Amygdala (tissue), 56 donors: Measurements from ENCODE around the gene MRPL12.
A peak's percentile ranks its signal among the peaks of the same experiment; 100 is the strongest.

Experiments used
- DNase-seq, 56 donors: peaks; one replicate each; lab custom pipeline; 2025; lab: John Stamatoyannopoulos, UW

MRPL12 gene

DNA sequence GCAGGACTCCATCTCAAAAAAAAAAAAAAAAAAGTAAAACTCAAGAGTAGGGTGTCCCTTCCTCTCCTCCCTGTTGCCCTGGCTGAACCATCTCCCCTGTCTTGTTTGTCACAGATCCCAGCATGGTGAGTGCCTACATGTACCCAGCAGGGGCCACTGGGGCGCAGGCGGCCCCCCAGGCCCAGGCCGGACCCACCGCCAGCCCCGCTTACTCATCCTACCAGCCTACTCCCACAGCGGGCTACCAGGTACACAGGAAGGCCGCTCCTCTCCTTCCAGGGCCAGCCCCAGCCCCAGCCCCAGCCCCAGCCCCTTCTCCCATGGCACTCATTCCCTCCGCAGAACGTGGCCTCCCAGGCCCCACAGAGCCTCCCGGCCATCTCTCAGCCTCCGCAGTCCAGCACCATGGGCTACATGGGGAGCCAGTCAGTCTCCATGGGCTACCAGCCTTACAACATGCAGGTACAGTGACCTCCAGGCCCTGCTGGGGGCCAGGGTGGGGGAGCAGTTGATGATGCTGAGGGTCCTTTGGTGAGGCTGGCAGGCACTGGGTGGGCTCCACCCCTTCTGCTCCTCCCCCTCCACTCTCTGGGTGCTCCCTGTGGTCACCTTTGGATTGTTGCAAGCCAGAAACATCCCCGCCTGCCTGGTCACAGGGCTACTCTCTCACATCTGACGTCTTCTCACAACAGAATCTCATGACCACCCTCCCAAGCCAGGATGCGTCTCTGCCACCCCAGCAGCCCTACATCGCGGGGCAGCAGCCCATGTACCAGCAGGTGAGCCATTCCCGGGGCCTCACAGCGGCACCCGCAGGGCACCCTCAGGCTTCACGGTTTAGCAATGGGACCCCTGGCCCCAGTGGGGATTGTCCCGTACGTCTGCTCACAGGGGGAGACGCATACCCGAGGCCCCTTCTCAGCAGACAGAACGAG lies 2.5 kb upstream of the MRPL12 start:
- DNase-seq, result no peak

GRCh38 chr17:81701288-81702071 lies 1.7 kb upstream of the MRPL12 start:
- no peak for DNase-seq

DNA sequence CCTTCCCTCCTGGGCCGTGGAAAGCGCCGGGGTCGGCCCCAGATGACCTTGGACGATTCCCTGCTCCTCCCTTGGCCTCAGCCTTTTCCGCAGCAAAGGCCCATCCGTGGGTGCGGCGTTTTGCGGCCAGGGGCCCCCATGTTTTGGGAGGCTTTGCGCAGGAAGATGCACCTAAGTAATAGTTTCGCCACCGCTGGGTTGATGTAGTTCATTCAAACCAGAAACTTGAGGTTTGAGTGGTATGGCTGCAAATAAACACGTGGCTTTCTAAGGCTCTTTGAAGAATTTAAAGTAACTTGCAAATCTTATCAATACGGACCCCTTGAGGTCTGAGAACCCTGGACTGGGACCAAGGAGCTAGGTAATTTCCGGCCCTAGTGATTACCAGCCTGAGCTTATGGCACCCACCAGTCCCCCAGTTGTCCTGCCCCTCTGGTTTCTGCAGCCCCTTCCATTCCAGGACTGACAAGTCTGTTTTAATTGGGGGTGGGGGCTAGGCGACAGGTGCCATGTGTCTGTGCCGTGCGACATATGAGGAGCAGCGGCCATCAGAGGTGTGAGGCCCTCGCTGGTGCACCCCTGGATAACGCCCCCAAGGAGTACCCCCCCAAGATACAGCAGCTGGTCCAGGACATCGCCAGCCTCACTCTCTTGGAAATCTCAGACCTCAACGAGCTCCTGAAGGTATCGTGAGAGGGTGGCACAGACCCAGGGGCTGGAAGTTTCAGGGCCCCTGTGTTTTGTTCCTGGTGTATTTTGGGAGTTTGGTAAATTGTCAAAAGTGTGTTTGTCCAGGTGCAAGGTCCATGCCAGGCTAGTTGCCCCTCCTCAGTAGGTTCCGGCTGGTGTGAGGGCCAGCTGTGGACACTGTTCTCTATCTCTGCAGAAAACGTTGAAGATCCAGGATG lies 834 bp downstream of the MRPL12 start:
- DNase-seq, result no peak

GRCh38 chr17:81705518-81706231 lies 2.5 kb downstream of the MRPL12 start:
- no peak for DNase-seq

- DNase-seq, result no peak
These were observed 3.1 kb downstream of the MRPL12 start for GRCh38 chr17:81706232-81706611.

- no peak for DNase-seq
These were observed 3.8 kb downstream of the MRPL12 start for GRCh38 chr17:81706757-81707624.

- DNase-seq, result no peak
These were observed 4.8 kb downstream of the MRPL12 start for GRCh38 chr17:81707725-81708646.

DNA sequence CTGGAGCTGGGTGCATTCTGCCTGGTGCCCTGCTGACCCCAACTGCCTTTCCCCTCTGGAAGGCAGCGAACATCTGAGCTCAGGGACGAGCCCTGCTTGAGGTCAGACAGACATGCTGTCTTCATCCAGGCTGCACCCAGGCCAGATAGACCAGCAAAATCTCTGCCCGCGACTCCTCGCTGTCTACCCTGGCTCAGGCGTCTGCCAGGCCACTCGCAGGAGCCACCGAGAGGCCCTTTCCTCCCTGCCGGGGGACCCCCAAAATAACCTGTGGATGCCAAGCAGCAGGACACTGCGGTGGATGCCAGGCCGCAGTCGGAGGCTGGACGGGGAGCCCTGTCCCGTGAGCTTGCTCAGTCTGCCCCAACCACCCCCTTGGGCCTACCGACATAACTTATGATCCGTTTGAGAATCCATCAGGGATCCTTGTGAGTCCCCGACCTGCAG lies 5.6 kb downstream of the MRPL12 start:
- DNase-seq, result no peak

DNA sequence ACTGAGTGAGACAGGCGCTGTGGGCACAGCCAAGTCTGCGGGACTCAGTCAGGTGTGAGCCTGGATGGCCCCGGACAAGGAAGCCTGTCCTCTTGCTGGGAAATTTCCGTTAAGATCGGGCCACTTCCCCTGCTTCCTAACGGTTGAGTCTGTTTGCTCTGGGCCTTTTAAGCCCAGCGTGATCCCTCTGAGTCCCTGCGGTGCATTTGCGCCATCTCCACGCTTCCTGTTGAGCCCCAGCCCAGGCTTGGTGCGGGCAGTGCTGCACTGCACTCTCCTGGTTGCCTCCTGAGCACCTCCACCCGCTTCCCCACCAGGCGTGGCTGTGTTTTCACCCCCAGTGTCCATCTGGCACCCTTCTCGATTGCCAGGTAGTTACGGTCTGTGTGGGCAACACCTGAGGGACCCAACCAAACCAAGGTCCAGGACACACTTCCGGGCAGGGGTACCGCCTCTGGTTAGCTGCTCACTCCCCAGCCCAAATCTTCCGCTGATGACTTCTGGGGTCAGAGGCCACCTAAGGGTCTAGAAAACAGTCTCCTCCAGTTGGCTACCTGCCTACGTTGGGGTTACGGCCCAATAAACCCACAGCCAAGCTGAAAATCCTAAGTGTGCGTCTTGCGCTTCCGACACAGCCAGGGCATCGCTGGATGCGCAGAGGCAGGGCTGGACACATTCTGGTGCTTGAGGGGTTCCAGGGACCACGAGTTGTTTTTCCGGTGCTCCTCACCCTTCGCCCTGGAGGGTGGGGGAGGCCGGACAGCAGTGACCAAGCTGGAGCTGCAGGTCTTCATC lies 7.5 kb downstream of the MRPL12 start:
- DNase-seq, result no peak

- peak in 42 of 56 donors; percentile 11 to 84 (median 60) for DNase-seq
These were observed 8.8 kb downstream of the MRPL12 start, which contains the start of gene SLC25A10 for GRCh38 chr17:81711814-81712467. Gene SLC25A10 (plus strand): TSS chr17:81712284. CDS start chr17:81712427, 143 bp downstream.

DNA sequence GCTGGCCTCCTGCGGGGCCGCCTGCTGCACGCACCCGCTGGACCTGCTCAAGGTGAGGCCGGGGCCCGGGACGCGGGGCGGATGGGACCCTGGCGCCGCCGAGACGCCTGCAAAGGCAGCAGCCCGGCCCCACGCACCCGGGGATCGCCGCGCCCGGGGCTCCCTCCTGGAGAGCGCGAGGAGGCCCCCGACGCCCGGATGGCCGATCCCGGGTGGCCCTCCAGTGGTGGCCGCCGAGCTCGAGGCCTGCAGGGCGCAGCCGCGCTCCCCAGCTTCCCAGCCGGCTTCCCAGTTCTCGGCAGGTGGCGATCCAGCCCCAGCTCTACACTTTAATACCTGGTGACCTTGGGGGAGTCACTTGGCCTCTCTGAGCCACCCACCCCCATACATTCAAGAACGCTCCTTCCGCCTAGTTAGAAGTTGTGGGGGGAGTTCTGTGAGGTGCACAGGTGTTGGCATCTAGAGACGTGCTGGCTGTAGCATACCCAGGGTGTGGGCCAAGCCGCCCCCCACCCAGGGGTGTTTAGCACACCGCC lies 9.4 kb downstream of the MRPL12 start:
- DNase-seq, result peak in 6 of 56 donors; percentile 42 to 58 (median 46)

DNA sequence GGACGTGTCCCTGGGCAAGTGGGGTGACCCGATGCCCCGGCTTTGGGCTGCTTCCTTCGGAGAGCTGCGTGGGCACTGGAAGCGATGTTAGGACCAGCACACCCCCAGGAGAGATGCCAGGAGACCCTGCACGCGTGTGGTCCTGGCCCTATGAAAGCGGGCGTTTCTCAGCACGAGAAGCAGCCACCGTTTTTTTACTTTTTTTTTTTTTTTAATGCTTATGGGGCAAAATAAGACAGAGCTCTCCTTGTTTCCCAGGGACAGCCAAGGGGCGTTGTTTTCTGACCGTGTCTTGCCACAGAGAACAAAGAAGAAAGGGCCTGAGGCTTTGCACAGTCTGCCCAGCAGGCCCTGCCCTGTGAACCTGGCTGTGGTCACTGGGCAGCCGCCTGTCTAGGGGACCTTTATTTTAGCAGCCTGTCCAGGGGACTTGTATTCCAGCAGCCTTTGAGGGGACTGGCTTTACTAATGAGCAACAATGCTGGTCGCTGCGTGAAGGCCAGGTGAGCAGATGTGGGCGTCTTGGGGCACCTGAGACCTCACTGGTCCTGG lies 9.9 kb downstream of the MRPL12 start:
- DNase-seq, result peak in 6 of 56 donors; percentile 5 to 25 (median 14)

DNA sequence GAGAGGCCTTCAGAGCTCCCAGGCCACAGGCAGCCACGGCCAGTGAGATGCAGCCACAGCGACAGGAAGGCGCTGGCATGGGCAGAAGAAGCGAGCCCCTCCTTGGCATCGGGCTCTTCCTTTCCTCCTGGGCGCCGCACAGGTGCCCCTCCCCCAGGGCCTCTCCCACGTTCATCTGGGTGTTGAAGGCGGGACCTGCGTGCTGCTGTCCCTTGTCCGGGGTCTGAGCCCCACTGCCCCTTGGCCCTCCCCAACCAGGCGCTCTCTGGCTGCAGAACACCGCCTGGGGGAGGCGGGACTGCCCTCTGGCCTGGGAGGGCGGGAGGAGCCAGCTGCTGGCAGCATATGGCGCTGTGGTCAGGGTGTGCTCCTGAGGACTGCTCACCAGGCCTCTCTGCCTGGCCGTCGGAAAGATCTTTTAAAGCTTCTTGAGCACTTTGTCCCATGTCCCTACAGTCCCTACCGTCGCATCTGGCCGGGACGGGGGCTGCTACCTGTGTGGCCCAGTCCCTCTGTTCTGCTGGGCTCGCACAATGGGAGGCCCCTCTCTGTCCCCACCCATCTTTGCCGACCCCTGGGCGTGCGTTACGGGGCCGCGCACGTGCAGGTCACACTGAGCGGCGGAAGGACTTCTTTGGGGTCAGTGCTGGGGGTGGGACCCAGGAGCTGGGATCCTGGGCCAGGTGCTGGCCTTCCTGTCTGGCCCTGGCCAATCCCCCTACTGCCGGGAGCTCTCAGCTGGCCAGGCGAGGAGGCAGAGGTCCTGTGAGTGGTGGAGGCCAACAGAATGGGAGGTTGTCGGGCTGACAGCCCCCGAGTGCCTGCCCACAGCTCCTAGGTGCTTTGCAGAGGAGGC lies 10.6 kb downstream of the MRPL12 start:
- no peak for DNase-seq

DNA sequence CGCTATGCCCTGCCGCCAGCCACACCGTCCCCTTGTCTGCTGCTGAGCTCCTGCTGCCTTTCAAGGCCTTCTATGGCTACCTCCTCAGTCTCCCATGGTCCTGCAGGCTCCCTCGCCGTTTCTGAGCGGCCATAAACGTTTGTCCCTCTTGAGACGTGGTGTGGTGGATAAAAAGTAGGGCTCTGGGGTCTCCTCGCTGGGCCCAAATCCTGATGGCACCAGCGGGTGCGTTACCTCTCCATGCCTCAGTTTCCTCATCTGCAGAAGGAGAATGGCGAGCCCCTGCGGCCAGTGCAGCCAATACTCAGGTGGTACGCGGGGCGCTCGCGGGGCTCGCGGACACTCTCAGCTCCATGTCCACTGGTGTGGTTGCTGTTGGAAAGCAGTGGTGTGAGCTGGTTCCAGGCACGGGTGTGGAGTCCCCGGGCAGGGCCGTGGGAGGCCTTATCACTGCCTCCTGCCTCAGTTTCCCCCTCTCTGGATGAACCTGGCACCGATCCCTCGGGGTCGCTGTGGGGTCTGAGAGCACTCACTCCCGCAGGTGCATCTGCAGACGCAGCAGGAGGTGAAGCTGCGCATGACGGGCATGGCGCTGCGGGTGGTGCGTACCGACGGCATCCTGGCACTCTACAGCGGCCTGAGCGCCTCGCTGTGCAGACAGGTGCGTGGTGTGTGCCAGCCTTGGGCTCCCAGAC lies 11.4 kb downstream of the MRPL12 start:
- DNase-seq, result no peak
